HUDEP-2 (cell line): ENCODE results near the gene AK2.
"Not testable (repeated sequence)": the region's sequence is repeated elsewhere in the genome, so short reads cannot be mapped to it uniquely, and the experiment has no call there.

Experiments
- DNase-seq, 76 experiments: peaks; one replicate each; lab custom pipeline; 2025; ENCODE audit not compliant: unreplicated experiment in 76 of 76; lab: John Stamatoyannopoulos, UW

AK2 gene

DNA sequence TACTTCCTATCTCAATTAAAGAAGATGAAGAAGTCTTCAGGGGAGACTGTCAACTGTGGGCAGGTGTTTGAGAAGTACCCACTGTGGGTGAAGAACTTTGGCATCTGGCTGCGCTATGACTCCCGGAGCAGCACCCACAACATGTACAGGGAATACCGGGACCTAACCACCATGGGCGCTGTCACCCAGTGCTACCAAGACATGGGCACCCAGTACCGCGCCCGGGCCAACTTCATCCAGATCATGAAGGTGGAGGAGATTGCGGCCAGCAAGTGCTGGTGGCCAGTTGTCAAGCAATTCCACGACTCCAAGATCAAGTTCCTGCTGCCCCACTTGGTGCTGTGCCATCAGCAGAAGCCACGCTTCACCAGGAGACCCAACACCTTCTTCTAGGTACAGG, 56.6 kb downstream of the AK2 start:
- no peak for DNase-seq

DNA sequence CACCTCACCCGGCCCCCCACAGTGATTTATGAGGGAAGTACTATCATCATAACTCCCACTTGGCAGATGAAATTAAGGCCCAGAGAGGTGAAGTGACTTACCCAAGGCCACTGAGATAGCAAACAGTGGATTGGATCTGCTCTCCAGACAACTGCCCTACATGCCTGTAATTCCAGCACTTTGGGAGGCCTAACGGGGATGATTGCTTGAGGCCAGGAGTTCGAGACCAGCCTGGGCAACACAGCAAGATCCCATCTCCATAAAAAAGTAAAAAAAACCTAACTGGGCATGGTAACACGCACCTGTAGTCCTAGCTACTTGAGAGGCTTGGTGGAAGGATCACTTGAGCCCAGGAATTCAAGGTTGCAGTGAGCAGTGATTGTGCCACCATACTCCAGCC, 57.8 kb downstream of the AK2 start:
- no peak for DNase-seq

DNA sequence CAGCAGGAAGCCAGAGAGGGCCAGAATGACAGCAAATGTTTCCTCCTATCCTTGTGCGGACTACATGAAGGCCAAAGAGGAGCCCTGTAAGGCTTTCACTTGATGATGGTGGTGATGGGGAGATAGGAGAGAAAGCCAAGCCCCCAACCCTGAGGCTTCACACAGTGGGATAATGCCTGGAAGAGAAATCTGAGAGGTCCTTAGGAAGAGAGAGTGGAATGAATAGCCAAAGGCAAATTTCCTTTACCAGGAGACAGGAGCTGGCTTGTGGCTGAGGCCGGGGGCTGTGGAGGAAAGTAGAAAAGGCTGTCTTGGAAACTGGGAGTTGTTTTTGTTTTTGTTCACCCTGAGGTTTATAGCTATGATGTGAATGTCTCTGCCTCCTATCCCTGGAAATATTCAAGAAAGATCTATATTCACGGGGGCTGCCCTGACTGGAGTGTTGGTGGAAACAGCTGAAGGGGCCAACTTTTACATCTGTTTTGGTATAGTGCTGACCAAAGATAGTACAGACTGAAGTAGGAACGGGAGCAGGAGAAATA, 59.1 kb downstream of the AK2 start:
- no peak for DNase-seq

DNA sequence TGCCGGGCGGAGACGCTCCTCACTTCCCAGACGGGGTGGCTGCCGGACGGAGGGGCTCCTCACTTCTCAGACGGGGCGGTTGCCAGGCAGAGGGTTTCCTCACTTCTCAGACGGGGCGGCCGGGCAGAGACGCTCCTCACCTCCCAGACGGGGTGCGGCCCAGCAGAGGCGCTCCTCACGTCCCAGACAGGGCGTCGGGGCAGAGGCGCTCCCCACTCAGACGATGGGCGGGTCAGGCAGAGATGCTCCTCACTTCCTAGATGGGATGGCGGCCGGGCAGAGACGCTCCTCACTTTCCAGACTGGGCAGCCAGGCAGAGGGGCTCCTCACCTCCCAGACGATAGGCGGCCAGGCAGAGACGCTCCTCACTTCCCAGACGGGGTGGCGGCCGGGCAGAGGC, 61.6 kb downstream of the AK2 start:
- not testable (repeated sequence) for DNase-seq

DNA sequence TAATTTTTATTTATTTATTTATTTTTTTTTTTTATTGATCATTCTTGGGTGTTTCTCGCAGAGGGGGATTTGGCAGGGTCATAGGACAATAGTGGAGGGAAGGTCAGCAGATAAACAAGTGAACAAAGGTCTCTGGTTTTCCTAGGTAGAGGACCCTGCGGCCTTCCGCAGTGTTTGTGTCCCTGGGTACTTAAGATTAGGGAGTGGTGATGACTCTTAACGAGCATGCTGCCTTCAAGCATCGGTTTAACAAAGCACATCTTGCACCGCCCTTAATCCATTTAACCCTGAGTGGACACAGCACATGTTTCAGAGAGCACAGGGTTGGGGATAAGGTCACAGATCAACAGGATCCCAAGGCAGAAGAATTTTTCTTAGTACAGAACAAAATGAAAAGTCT, 63.2 kb downstream of the AK2 start:
- DNase-seq, result not testable (repeated sequence)

DNA sequence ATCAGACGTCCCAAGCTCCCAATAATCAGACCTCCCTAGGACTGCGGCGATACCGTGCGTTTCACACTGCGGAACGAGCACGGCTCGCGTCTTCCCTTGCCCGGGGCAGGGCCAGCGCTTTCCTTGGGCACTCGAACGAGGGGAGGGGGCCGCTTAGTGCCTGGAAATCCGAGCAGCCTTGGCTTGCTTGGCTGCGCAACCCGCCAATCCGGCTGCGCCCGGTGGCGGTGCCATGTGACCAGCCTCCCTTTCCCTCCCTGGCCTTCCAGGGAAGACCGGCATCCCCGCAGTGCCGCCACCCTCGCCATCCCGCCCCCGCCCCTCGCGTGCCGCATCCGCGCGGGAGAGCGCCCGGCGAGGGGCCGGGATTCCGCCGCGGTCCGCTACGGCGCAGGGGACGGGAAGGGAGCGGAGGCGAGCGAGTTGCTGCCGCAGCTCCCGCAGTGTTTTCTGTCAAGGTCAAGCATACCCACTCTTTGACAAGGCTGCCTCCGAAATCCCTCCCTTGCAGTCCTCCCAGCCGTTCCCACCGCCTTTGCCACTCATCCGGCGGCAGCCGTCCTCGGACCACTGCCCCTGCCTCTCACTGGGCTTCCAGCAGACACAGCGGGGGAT, 63.8 kb downstream of the AK2 start:
- no peak for DNase-seq

DNA sequence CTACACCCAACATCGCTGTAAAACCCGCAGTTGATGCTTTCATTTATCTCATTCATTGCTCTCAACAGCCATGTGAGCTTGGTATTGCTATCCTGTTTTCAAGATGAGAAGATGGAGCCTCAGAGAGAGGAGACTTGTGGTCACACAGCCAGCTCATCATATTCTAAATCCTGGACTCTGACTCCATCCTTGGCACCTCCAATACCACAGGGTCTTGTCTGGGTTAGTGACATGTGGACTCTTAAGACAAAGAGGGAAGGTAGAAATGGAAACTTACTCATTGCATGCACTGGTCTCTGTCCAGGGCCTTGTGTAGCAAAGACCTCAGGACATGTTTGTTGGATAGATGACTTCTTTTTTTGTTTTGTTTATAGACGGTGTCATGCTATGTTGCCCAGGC, 65.1 kb downstream of the AK2 start:
- no peak for DNase-seq

DNA sequence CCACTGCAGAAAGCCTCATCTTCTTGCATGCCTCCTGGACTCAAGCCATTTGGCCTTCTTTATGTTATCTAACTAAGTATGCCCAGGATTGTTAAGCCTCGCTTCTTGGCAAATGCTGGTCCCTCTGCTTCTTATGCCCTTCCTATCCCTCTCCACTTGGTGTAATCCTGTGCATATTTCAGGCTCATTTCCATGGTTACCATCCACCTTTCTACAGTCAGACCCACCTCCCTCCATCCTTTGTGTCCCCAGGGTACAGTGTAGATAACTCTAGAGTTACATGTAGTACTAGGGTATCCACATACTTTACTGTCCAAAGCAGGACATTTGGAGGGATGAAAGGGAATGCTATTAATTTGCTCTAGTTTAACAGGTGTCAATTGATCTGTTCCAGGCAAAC, 65.5 kb downstream of the AK2 start:
- DNase-seq, result no peak

DNA sequence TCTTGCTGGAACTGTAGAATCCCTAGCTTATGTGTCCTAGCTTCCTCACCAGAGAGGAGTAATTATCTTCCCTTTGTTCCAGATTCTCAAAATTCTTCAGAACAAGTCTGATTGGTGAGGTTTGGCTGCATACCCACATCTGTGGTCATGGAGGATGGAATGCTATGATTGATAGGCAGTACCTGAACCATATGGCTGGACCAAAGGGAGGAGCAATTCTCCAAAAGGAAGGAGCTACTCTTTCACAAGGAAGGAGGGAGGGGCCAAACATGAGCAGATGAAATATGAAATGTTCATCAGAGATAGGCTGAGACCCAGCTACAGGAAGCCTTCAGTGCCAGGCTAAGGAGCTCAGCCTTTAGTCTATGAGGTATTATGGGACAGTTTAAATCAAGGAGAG, 67.1 kb downstream of the AK2 start:
- DNase-seq, result peak in 1 of 76 experiments; percentile 10

DNA sequence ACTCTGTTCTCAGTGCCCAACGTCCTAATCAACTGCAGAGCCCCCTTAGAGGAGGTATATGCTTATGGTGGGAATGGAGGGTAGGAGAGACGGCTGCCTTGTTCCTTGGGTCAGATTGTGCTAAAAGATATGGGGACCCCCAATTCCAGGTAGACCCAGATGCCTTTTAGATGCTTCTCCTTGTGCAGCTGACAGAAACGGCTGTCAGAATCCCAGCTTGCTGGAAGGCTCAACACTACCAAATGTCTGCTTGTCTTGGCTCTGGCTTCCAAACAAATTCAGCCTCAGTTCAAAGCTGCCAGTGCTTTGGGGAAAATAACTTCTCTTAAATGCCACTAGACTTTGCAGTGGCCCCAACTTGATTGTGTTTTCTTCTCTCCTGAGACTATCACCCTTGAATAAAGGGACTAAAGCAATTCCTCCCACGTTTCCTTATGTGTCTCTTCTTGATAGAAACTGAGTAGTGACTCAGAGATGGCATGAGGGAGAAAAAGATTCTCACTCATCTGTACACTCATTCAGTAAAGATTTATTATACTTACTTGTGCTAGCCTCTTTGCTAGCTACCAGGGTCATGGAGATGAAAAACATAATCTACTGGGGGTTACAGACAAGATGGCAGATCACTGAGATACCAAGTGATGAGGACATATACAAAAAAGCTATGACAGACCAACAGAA, 68.7 kb downstream of the AK2 start:
- no peak for DNase-seq

DNA sequence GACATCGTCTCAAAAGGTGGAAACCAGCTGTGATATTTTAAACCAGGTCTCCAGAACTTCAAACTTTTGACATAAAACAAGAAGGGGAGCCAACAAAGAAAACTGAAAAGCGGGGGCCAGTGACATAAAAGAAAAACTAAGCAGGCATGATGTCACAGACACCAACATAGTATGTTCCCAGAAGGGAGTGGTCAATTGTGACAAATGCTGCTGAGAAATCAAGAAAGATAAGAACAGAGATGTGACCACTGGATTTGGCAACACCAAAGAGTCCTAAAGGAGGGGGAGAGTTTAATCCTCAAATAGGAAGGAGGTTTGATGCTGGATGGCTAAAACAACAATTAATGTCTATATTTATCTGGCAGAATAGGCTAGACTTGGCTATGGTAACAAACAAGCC, 69.8 kb downstream of the AK2 start:
- DNase-seq, result peak in 8 of 76 experiments; percentile 6 to 44 (median 24)

DNA sequence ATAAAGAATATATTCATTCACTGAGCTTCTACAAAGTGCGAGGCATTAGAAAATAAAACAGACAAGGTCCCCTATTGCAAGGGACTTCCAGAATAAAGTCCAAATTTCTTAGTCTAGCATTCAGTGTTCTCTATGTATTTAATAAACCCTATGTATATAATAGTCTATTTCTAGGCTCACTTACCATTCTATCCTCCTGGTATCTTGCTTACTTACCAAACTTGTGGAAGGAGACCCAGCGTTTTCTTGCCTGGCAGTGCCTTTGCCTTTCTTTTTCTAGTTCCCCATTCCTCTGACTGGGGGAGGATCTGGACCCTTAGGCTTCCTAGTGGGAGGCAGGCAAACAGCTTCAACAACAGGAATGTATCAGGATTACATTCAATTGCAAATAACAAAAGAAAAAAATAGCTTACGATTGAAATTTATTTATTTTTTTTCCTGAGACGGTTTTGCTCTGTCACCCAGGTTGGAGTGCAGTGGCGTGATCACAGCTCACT, 71.4 kb downstream of the AK2 start:
- DNase-seq, result no peak

DNA sequence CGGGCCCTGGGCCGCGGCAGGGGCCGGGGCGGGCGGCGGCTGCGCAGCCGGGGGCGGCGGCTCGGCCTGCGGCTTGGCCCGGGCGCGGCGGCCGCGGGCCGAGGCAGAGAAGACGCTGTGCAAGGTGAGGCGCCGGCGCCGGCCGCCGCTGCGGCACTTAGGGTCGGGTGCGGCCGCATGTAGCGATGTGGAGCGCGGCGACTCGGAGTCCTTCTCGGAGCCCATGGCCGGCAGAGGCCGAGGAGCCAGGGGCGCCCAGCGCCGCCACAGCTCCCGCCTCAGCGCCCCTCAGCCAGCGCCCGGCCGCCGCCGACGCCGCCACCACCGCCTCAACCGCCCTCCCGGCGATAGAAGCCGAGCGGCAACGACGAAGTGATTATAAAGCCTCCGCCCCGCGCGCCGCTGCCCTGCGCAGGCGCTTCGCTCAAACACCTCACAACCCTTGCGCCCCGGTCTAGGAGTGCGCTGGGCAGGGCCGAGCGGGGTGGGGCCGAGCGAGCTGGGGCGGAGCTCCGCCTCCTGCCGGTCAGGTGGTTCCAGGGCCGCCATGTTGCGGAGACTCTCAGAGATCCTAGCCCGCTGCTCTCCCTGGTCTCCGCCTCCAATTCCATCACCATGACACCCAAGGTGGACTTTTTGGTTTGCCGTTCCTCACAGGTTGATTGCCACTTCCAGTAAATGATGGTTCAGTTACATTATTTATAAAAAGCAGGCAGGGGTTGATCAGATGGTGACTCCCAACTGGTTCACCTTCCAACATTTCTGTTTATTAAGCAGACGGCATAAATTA, 72.0 kb downstream of the AK2 start, which contains the start of gene RNF19B:
TSS of gene RNF19B (minus strand) at position 349 of the 790 bp plus-strand sequence. CDS start at position 225, 124 bp downstream.
- DNase-seq, result peak; percentile 19 to 96 (median 90)

DNA sequence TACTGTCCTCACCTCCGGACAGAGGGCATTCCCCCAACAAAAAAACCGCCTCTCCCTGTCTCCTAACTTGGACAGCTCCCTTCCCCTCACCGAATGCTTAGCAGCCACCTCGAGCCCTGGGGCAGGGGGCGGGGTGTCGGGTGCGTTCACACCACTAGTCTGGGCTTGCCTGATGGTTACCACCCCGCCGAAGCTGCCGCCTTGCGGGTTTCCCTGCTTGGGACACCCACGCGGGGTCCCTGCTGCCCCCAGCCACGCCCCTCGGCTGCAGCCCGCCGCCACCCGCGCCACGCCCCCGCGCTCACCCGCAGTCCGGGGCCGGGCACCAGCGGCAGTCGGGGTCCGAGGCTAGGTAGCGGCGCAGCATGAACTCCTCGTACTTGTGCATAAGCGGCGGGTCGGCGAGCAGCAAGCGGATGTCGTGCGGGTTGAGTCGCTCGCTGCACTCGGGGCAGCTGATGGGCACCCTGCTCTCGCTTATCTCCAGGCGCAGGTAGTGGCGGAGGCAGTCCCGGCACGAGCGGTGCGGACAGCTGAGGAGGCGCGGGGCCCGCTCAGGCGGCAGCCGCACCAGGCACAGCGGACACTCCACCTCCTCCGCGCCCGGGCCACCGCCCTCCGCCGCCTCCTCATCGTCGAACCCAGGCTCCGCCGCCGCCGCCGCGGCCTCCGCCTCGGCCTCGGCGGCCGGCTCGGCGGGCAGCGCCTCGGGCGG, 72.8 kb downstream of the AK2 start:
- DNase-seq, result peak in 52 of 76 experiments; percentile 8 to 64 (median 40)

DNA sequence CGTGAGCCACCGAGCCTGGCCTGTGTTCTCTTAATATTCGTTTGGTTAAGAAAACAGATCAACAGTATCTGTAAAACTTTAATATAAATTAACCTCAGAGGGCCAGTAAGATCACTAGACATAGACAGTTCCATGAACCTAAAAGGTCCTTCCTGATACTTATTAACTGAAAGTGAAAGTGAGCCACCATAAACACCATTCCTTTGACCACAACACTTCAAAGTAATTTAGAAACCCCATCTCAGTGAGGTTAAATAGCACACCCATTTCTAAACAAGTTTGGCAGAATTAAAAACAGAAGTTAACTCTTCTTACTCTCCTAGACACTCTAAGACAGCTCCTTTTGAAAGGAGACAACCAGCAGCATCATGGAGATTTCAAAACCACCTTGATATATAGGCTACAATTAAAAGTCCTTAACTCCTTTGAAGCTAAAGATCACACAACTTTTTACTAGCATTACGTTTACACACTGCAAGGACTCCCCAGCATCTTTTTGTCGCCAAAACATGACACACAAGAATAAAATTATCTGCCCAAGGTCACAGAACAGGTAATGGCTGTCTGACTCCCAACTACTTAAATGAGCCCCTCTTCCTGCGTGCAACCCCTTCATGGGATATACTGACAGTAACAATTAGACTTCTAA, 74.3 kb downstream of the AK2 start:
- DNase-seq, result no peak

DNA sequence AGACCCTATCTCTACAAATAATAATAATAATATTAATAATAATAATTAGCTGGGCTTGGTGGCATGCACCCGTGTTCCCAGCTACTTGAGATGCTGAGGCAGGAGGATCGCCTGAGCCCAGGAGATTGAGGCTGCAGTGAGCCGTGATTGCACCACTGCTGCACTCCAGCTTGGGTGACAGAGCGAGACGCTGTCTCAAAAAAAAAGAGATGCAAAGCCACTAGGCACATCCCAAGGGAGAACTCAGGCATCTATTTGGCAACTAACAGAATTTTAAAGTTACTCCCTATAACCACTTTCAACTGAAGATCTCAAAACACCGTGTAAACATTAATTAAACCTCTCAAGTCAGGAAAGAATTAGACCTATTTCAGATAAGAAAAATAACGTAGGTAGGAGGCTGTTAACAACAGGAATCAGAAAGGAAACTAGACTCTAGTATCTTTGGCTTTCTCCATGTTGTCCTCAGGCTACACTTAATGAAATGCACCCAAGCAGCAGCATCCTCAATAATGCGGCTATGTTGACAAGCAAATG, 75.8 kb downstream of the AK2 start:
- no peak for DNase-seq

DNA sequence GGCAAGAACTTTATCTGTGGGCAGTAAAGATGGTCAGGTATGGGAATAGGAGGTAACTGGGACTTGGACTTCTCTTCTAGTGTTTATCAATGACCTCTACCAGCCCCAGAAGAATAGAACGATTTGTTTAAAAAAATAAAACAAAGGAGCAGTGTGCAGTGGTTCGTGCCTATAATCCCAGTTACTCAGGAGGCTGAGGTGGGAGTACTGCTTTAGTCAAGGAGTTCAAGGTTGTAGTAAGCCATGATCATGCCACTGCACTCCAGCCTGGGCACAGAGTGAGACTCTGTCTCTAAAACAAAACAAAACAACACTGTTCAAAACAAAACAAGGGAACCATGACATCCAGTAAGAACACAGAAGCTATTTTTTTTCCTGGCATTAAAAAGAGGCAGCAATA, 76.3 kb downstream of the AK2 start:
- DNase-seq, result no peak

DNA sequence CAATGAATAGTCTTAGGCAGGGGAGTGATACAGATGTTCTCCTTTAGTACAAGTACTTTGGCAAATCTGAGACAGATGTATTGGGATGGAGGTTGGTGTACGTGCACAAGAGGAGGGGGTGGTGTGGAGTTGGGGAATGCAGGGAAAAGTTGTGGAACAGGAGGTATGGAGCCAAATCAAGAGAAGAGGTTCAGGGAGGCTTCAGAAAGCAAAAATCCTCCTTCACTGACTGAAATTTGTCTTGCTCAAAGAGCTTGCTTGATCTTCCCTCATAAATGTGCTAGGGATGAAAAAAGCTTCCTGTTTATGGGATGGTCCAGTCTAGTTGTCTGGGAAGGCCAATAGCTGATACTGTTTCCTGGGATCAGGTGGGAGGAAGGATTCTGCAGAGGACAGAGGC, 77.9 kb downstream of the AK2 start:
- no peak for DNase-seq
